NCI-H2227 treated with DMSO at 0.1 percent for 48 hours (cell line): ENCODE measurements around the gene GDAP1L1.
"Not testable (repeated sequence)": the region's sequence is repeated elsewhere in the genome, so short reads cannot be mapped to it uniquely, and the experiment has no call there.

Experiments
- DNase-seq: peaks from one replicate; lab custom pipeline; 2025; lab: John Stamatoyannopoulos, UW

GDAP1L1 gene

GRCh38 chr20:44219791-44220190 is 27.3 kb upstream of the GDAP1L1 start:
- DNase-seq, result no peak

GRCh38 chr20:44221368-44221954 is 25.6 kb upstream of the GDAP1L1 start:
- DNase-seq, result no peak

- no peak for DNase-seq
Measured at GRCh38 chr20:44222027-44222426, 25.1 kb upstream of the GDAP1L1 start.

GRCh38 chr20:44222633-44223368 is 24.3 kb upstream of the GDAP1L1 start:
- DNase-seq, result no peak

GRCh38 chr20:44223721-44224120 is 23.4 kb upstream of the GDAP1L1 start:
- no peak for DNase-seq

- no peak for DNase-seq
Measured at GRCh38 chr20:44224637-44225036, 22.5 kb upstream of the GDAP1L1 start.

GRCh38 chr20:44228465-44229258 is 18.4 kb upstream of the GDAP1L1 start:
- no peak for DNase-seq

- DNase-seq, result no peak
Measured at GRCh38 chr20:44231193-44231592, 15.9 kb upstream of the GDAP1L1 start.

GRCh38 chr20:44231713-44232468 is 15.2 kb upstream of the GDAP1L1 start:
- no peak for DNase-seq

- DNase-seq, result not testable (repeated sequence)
Measured at GRCh38 chr20:44232469-44232856, 14.6 kb upstream of the GDAP1L1 start.

GRCh38 chr20:44233436-44234016 is 13.6 kb upstream of the GDAP1L1 start:
- DNase-seq, result no peak

GRCh38 chr20:44234566-44235317 is 12.4 kb upstream of the GDAP1L1 start:
- no peak for DNase-seq

GRCh38 chr20:44235702-44236101 is 11.4 kb upstream of the GDAP1L1 start:
- no peak for DNase-seq

GRCh38 chr20:44236840-44237239 is 10.3 kb upstream of the GDAP1L1 start:
- DNase-seq, result not testable (repeated sequence)

- no peak for DNase-seq
Measured at GRCh38 chr20:44241796-44242195, 5.3 kb upstream of the GDAP1L1 start.

- DNase-seq, result no peak
Measured at GRCh38 chr20:44245977-44246376, 1.1 kb upstream of the GDAP1L1 start.

GRCh38 chr20:44247586-44248409 is 690 bp downstream of the GDAP1L1 start:
- DNase-seq, result no peak

- DNase-seq, result no peak
Measured at GRCh38 chr20:44248410-44248759, 1.3 kb downstream of the GDAP1L1 start.

- no peak for DNase-seq
Measured at GRCh38 chr20:44251284-44251683, 4.2 kb downstream of the GDAP1L1 start.

GRCh38 chr20:44253528-44253927 is 6.4 kb downstream of the GDAP1L1 start:
- no peak for DNase-seq
